Astrocyte of the cerebellum (primary cell): ENCODE measurements around the gene NRDC.

ENCODE experiments used
- DNase-seq: peaks from one replicate; pipeline ENCODE4 v3.0.0-alpha.2; 2011; ENCODE audit warnings: low read depth
- H3K4me3 ChIP-seq: 2 replicates; pipeline ENCODE4 v1.5.1; 2011; ENCODE audit warnings: mild to moderate bottlenecking, low read depth, low read length, moderate library complexity
- in situ Hi-C: cut with HindIII; loops from 2 replicates; pipeline ENCODE4 v1.10.0; 2017; ENCODE audit warnings: low sequenced_read_pairs
- TF ChIP-seq, protein P1 (sequence below): IDR thresholded peaks from 2 replicates; pipeline ENCODE4 v1.5.1; 2012; ENCODE audit warnings: low read length, low read depth, moderate library complexity, mild to moderate bottlenecking; ENCODE audit errors: missing control alignments

The NRDC gene

DNA sequence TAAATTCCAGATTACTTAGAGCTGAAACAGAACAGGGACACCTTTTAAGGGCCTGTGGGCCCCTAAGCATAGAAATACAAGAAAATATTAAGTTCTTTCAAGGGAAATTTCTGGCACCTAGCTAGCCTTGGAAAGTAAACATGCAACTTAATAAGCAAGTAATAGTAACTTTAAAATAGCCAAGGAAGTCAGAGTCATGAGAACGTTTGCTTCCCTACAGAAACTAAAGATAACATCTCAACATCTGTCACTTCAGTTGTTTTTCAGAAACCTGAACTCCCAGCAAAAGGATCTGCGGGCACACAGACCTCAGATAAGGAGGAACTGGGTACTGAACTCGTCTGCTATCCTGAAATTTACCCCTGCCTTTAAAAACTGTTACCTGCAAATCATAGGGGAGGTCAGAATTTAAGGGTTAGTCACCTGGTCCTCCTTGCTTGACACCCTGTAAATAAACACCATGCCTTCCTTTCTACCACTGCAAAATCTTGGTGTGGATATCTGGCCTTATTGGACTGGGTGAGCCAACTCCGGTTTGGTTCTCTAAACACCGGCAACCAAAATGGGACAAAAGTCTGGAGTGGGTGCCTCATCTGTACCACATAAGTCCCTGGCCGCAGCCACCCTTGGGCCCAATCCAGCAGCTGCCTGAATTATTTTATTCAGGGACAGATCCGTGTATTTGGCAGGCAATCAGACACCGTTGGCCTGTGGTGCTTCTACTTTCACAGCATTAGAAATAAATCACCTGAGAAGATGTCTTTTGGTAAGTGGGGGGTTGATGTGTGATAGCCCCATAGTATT, 27.9 kb downstream of the NRDC start:
- TF ChIP-seq, protein P1, sequence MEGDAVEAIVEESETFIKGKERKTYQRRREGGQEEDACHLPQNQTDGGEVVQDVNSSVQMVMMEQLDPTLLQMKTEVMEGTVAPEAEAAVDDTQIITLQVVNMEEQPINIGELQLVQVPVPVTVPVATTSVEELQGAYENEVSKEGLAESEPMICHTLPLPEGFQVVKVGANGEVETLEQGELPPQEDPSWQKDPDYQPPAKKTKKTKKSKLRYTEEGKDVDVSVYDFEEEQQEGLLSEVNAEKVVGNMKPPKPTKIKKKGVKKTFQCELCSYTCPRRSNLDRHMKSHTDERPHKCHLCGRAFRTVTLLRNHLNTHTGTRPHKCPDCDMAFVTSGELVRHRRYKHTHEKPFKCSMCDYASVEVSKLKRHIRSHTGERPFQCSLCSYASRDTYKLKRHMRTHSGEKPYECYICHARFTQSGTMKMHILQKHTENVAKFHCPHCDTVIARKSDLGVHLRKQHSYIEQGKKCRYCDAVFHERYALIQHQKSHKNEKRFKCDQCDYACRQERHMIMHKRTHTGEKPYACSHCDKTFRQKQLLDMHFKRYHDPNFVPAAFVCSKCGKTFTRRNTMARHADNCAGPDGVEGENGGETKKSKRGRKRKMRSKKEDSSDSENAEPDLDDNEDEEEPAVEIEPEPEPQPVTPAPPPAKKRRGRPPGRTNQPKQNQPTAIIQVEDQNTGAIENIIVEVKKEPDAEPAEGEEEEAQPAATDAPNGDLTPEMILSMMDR: no peak
- in situ Hi-C loops: no loop called here
- no peak for DNase-seq
- no peak overlapping the region for H3K4me3 ChIP-seq

DNA sequence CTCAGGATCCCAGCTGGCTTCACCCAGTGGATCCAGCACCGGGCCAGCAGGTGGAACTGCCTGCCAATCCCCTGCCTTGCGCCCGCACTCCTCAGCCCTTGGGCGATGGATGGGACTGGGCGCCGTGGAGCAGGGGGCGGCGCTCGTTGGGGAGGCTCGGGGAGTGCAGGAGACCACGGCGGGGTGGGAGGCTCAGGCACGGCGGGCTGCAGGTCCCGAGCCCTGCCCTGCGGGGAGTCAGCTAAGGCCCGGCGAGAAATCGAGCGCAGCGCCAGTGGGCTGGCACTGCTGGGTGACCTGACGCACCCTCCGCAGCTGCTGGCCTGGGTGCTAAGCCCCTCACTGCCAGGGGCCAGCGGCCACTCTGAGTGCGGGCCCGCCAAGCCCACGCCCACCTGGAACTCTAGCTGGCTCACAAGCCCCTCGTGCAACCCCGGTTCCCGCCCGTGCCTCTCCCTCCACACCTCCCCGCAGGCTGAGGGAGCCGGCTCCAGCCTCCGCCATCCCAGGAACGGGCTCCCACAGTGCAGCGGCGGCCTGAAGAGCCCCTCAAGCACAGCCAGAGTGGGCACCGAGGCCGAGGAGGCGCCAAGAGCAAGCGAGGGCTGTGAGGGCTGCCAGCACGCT, 31.1 kb downstream of the NRDC start:
- DNase-seq: no peak
- TF ChIP-seq, protein P1: no peak
- no peak overlapping the region for H3K4me3 ChIP-seq
- in situ Hi-C loops: no loop called here

DNA sequence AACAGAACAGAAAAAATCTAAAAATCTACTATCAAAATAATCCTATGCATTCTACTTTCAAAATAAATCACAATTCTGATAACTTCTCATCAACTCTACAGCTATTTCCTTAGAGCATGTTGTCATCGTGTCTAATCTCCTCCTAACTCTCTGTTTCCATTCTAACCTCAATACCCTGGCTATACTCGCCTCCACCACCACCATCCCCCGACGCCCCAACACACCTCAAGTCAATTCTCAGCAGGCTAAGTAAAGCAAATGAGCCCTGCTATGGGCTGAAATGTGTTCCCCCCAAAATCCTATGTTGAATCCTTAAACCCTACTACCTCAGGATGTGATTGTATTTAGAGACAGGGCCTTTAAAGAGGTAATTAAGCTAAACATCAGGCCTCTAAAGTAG, 34.6 kb downstream of the NRDC start:
- no peak for DNase-seq
- in situ Hi-C loops: no loop called here

DNA sequence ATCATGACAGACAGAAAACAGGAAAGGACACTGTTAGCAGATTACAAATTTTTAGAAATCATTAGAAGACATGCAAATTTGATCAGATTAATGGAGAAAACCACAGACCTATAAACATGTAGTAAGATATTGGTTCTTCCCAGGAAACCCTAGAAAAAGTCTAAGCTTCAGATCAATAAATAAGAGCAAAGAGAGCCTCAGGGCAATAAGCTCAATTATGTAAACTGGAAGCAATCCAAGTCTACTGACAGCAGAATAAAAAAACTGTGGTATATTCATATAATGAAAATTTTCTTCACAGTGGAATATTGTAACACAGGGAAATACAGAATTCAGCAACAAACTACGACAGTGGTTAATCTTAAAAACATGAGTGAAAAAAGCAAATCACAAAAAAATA, 36.3 kb downstream of the NRDC start:
- in situ Hi-C loops: no loop called here
- H3K4me3 ChIP-seq: no peak overlapping the region
- DNase-seq: no peak
- TF ChIP-seq, protein P1: no peak

More for the DNA sequence above, 34.6 kb downstream of the NRDC start:
- H3K4me3 ChIP-seq: no peak overlapping the region
- TF ChIP-seq, protein P1: no peak

DNA sequence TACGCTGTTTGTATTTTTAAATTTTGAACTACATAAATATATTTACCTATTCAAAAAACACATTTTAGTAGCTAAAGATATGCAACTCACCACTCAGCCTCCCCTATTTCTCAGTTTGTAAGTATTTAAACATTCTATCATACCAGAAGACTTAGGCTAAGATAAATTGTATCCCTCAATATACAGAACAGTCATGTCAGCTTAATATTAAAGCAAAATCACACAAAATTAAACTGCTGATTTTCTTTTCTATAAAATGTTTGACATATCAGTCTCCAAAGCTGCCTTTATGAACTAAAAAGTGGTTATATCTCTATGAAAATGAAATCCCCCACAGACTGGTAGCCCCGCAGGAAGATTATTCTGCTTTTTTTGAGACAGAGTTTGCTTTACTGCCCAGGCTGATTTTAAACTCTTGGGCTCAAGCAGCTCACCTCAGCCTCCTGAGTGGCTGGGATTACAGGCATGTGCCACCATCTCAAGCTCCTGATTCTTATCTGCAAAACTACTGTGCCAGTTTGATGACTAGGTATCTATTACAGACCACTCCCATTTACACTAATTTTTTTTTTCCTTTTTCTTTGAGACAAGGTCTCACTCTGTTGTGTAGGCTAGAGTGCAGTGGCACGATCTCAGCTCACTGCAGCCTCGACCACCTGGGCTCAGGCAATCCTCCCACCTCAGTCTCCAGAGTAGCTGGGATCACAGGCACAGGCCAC, 37.6 kb downstream of the NRDC start:
- TF ChIP-seq, protein P1: no peak
- DNase-seq: no peak
- no peak overlapping the region for H3K4me3 ChIP-seq
- in situ Hi-C loops: no loop called here

DNA sequence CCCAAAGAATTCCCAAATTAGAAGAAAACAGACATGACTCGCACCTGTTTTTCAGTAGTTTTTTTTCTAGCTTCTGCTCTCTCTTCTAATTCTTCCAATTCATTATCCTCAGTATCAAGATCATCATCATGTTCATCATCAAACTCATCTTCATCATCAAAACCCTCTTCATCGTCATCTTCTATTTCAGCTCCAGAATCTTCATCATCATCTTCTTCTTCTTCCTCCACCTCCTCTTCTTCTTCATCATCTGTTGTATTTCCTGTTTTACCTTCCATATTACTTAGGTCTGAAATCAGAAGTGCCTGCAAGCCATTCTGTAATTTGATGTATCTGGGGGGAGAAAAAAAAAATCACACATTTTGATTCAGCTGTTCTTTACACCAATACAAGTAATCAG, 38.3 kb downstream of the NRDC start:
- TF ChIP-seq, protein P1: no peak
- H3K4me3 ChIP-seq: no peak overlapping the region
- no peak for DNase-seq
- in situ Hi-C loops: no loop called here
